Measurements from ENCODE around the gene VEGFB.
A peak's percentile ranks its signal among the peaks of the same experiment; 100 is the strongest.
"Not testable (repeated sequence)": the region's sequence is repeated elsewhere in the genome, so short reads cannot be mapped to it uniquely, and the experiment has no call there.

The VEGFB gene

DNA sequence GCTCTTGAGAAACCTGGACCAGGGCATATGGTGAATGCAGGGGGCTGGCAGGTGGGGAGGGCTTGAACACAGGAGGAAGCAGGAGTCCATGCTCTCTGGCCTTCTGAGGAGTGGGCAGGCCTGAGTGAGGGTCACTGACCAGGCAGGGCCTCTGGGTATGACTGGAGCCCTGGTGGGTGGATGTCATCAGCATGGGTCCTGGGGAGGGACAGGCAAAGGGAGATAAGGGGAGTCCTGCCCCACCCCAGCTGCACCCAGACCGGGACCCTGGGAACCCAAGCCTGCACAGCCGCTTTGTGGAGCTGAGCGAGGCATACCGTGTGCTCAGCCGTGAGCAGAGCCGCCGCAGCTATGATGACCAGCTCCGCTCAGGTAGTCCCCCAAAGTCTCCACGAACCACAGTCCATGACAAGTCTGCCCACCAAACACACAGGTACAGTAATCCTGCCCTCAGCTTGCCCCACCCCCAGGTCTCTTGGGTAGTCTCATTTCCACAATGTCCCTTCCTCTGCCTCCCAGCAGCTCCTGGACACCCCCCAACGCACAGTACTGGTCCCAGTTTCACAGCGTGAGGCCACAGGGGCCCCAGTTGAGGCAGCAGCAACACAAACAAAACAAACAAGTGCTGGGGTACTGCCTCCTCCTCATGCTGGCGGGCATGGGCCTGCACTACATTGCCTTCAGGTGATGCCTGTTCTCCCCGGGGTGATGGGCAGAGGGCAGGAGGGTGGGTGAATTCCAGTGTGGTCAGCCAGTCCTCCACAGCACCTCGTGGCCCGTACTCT is 2.0 kb upstream of the VEGFB start:
- DNase-seq, result no peak

DNA sequence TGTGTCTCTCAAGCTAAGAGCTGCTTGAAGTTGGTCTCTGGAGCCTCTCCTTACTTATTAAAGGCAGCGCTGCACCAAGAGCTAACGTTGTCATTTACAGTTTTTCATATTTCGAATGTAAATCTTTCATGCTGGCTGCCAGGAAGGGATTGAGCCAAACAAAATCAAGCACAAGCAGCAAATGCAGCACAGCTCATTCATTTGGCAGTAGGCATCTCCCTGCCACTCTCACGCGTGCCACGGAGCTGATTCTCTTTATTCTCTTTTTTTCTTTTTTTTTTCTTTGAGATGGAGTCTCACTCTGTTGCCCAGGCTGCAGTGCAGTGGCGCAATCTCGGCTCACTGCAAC is 1.4 kb upstream of the VEGFB start:
- DNase-seq, result no peak

DNA sequence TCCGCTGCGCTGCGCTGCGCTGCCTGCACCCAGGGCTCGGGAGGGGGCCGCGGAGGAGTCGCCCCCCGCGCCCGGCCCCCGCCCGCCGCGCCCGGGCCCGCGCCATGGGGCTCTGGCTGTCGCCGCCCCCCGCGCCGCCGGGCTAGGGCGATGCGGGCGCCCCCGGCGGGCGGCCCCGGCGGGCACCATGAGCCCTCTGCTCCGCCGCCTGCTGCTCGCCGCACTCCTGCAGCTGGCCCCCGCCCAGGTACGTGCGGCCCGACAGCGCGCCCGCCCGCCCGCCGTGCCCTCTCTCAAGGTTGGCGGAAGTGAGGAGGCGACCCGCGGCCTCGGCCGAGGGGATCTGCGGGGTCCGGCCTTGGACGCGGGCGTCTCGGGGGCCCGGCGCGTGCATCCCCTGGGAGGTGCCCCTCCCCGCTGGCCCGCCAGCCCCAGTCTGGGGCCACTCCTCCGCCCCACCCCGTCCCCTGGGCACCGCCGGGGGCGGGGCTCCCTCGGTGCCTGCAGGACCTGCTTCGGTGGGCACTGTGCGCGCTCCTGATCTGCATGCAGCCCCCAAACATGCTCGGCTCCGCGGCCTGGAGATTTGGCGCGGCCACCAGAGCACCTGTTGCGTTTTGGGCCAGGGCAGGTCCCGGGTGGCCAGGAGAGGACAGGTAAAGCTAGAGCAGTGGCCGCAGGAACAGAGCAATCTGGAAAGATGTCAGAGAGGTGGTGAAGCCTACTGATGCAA is 429 bp downstream of the VEGFB start:
- DNase-seq, result peak; percentile 40

DNA sequence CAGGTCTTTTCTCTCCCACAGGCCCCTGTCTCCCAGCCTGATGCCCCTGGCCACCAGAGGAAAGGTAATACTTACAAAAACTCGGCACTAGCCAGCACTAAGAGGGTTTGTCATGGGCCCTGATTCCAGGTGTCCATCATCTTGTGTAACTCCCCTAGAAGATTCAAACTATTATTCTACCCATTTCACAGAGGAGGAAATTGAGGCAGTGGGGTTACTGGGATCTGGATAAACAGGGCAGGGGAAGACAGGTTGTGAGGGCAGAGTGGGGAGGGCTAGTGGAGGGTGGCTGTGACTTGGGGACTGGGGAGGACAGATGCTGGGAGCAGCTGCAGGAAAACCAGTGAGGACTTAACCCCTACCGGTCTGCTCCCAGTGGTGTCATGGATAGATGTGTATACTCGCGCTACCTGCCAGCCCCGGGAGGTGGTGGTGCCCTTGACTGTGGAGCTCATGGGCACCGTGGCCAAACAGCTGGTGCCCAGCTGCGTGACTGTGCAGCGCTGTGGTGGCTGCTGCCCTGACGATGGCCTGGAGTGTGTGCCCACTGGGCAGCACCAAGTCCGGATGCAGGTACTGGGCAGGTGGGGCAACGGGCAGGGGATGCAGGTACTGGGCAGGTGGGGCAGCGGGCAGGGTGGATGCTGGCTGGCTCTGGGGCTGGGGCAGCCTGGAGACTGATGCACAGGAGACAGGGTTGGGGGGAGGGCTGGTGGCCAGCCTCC is 1.2 kb downstream of the VEGFB start:
- DNase-seq, result no peak

DNA sequence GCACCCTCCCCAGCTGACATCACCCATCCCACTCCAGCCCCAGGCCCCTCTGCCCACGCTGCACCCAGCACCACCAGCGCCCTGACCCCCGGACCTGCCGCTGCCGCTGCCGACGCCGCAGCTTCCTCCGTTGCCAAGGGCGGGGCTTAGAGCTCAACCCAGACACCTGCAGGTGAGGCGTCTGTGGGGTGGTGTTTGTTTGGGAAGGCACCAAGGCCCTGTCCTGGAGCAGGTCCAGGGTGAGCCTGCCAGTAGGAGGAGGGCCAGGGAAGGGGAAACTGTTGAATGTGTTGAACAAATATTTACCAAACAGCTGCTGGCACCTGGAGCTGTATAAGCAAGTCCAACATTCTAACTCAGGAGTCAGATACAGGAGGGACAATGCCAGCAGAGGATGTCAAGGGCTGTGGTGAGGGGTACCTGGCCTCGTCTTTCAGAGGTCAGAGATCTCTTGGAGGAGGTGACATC is 3.1 kb downstream of the VEGFB start:
- DNase-seq, result peak; percentile 96

DNA sequence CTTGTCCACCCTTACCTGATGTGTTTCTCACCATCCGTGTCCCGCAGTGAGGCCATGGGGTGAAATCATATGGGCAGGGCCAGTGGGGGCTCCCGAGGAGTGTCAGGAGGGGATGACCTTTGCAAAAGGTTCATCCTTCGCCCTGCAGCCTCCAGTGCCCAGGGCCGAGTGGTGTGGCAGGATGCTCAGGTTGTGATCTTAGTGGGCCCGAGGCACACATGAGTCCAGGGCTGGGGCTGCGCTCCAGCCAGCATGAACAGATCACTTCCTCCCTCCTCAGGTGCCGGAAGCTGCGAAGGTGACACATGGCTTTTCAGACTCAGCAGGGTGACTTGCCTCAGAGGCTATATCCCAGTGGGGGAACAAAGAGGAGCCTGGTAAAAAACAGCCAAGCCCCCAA is 3.7 kb downstream of the VEGFB start:
- DNase-seq, result no peak

DNA sequence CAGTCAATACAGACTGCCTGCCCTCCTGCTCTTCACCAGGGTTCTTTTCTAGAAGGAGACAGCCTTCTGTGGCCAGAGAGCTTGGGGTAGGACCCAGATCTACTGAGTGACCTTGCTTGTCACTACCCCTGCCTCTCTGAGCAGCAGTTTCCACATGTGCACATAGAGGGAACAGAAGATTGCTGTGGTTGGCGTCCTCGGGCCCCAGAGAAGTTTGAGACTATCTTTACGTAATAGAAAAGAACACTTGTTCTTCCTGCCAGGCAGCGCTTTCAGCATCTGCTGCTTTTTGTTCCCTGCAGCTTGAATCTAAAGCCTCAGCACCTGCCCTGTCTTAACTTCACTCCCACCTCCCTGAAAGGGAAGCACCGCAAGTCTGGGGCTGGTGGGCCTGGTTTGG is 4.6 kb downstream of the VEGFB start:
- no peak for DNase-seq

DNA sequence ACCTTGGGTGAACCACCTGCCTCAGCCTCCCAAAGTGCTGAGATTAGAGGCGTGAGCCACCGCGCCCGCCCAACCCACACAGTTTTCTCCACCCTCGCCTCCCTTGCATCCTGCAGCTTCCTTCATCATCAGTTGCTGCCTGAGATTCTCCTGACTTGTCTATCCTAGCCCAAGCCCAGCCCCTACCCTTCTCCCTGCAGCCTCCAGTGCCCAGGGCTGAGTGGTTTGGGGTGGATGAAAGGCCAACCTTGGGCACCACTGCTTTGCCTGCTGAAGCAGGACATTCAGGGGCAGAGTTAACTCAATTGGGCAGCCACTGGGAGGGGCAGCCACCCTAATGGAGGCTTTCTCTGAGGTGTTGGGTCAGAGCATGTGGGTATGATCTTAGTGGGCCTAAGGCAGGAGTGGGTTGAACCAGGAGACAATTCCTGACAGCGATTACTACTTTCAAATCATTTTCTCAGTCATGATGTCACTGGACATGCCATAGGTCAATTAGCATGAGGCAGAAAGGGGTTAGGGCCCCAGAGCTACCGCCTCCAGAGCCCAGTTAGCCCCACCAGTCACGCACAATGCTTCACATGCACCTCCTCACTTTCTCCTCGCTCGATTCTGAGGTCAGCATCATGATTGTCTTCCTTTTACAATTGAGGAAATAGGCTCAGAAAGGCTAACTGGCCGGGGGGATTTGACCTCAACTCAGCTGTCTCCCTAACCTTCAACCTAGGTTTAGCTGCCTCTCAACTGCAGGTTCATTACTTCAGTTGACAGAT is 5.5 kb downstream of the VEGFB start:
- no peak for DNase-seq

DNA sequence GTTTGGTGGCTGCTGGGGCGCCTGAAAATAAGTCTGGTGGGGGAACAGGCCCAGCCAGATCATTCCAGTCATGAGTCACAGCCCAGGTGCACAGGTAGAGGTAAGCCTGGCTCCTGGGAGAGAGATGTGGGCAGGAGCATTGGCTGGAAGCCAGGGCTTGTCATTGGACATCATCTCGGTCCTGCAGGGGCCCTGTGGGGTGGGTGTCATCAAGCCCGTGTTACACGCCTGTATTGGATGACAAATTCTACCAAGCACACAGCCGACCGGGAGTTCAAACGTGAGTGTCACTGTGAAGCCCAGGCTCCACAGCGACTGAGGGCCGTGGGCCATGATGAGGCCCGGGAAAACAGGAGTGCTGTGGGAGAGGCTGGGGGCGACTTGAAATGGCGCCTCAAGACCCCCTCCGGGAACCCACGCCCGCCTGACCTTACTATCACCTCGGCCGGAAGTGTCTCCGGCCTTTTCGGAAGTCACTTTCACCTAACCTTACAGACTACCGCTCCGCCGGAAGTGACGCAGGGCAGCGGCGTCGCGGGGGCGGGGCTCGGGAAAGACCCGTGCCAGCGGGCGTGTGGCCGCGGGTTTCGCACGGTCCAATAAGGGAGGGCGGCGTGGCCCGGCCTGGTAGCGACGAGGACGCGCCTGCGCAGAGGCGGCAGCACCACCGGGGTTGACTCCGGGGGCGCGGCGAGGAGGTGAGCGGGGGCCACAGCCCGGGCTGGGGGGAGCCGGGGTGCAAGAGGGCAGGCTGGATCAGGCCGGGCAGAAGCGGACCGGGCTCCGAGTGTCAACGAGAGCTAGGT is 6.3 kb downstream of the VEGFB start, which contains the start of gene FKBP2:
Gene FKBP2, plus strand, starts transcription at position 661 of the 806 bp plus-strand sequence. CDS start 1,293 bp downstream, outside the sequence.
- peak; percentile 93 for DNase-seq

DNA sequence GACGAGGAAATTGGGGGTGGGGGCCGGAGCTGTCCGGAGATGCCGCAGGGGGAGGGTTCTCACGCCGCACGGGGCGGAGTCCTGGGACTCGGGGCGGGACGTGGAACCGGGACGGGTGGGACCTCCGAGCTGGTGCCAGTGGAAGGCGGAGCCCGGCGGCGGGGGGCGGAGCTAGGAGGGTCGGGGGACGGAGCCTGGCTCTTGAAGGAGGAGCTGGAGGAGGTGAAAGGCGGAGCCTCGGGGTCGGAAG is 6.8 kb downstream of the VEGFB start:
- DNase-seq, result peak; percentile 95

DNA sequence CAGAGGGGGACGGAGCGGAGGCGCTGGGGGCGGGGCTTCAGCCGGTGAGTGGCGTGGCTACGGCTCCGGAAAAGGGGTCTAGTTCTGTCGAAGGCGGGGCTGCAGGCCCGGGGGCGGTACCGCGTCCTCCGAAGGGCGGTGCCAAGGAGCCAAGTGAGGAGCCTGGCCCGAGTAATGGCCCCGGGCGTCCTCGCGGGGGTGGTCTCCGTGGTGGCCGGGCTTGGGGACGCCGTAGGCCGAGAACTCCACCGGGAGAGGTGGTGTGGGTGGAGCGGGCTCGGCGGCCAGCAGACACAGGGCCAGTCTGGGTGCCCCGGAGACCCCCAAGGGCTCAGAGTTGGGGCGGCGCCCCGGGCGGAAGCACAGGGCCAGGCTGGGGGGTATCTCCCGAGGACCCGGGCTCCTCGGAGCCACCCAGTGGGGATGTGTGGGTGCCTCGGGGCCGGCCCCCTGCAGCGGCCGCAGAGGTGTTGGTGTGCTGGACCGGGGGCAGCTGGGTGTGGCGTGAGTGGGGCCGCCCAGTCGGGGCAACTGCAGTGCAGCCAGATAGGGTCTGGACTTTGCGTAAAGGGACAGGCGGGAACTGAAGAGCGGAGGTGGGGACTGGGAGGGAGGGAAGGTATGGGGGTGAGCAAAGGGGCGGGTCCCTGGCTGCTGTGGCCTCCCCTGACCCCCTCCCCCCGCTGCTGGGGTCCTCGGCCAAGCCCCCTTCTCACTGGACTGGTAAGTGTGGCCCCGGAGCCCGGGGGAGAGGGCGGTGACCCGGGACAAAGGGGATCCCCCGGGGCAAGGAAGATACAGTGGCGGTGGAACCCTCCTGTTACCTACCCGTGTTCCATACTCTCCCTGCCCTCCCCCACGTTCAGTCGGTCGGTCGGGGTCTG is 7.3 kb downstream of the VEGFB start:
- no peak for DNase-seq

DNA sequence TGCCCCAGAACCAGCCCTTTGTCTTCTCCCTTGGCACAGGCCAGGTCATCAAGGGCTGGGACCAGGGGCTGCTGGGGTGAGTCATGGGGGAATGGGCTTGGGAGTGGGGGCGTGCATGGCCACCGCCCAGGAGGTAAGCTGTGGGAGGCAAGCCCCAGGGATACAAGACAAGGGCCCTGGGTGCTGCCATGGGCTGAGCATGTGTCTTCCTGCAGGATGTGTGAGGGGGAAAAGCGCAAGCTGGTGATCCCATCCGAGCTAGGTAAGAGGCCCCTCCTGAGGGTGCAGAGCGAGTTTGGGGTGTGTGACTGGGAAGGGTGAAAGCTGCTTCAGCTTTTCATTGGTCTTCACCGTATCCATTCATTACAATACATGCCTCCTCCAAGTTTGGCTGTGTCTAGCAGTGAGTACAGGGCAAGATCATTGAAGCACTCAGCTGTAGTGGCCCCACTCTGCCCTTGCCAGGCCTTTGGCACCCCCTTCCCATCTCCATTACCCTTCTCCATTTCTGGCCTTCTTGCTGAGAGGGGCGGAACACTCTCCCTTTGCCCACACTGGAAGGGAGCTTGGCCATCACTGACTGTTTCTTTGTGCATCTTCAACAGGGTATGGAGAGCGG is 9.0 kb downstream of the VEGFB start:
- DNase-seq, result no peak

DNA sequence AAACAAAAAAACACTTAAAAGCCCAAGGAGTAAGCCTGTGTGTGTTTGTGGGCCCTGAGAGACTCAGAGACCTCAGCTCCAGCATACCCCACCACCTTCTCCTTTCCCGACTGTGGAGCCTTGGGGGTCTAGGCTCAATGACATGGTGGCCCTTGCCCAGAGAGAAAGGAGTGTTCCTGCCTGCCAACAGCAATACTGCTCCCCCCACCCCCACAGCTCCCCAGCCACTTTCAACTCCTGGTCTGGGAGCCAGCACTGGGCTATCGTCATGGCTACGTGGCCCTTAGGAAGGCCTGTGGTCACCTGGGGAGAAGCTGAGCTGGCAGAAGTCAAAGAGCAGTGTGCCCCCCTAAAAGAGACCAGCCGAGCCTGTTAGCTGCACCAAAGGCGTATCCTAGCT is 9.7 kb downstream of the VEGFB start:
- no peak for DNase-seq

DNA sequence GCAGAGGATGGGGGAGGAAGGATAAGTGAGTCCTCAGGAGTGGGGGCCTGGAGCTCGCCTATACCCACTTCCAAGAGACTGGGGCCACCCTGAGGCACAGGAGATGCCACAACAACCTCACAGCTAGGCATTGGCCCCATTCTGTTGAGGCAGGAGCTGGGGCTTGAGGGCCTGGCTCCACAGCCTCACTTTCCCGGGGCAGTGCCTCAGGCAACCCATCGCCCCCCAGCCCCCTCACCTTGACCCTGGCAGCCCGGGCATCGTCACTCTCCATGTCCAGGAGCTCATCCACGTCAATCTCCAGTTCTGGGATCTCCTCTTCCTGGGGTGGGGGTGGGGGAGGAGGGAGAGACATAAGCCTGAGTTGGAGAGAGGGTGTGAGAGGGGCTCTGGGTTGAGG is 10.6 kb downstream of the VEGFB start:
- no peak for DNase-seq

DNA sequence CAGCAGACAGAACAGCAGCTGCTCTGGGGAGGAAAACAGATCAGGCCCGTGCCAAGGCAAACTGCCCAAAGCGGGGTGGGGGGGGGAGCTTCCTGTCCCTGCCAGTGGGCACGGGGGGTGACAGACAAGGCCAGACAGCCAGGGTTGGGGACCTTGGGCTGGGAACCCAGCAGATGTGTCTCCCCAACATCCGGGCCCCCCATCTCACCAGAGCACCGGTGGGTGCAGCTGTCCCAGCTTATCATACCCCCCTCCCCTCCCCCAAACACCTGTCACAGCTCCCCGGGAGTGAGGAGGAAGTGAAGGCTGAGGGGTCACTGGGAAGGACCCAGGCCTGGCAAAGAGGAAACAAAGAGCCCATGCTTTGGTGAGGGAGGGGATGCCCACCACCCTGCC is 11.0 kb downstream of the VEGFB start:
- DNase-seq, result no peak

DNA sequence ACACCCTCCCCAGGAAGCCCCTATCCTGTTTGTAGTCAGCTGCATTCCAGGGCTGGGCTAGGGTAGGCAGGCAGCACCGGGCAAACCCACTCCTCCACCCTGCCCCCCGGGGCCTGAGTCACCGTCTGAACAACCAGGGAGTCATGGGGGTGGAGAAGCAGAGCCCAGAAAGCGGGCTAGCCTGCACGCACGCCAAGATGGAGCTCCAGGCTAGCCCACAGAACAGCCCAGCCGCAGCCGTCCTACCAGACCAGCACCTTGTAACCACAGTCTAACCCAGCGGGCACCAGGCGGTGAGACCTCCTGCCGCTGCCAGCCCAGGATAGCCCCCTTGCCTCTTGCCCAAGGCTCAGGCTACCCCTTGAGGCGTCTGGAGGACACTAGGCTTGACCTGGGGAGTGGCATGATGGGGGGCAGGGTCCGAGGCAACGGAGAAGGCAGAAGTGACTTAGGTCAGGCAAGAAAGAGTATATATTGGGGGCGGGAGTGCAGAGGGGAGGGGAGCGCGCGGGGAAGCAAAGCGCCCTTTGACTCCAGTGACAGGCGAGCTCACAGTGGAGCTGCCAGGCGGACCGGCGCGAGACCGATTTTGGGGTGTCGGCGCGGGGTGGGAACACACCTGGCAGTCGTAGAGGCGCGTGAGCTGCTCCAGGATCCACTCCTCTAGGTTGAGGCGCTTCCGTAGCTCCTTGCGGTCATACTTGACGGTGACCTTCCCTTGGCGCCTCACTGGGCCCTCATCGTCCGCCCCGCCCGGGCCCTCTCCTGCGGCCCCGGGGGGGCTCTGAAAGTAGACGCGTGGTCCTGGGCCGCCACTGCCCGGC is 11.6 kb downstream of the VEGFB start:
- peak; percentile 31 for DNase-seq

DNA sequence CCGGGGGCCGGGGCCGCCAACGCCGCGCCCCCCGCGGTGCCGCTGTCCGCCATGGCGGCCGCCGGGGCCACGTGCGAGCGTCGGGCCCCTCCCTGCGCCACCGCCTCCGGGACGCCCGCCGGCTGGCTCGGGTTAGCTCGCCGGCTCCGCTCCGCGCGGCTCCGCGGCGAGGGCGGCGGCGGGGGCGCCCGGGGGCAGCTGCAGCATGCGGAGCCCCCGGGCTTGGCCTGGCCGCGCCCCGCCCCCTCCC is 12.2 kb downstream of the VEGFB start:
- DNase-seq, result not testable (repeated sequence)

DNA sequence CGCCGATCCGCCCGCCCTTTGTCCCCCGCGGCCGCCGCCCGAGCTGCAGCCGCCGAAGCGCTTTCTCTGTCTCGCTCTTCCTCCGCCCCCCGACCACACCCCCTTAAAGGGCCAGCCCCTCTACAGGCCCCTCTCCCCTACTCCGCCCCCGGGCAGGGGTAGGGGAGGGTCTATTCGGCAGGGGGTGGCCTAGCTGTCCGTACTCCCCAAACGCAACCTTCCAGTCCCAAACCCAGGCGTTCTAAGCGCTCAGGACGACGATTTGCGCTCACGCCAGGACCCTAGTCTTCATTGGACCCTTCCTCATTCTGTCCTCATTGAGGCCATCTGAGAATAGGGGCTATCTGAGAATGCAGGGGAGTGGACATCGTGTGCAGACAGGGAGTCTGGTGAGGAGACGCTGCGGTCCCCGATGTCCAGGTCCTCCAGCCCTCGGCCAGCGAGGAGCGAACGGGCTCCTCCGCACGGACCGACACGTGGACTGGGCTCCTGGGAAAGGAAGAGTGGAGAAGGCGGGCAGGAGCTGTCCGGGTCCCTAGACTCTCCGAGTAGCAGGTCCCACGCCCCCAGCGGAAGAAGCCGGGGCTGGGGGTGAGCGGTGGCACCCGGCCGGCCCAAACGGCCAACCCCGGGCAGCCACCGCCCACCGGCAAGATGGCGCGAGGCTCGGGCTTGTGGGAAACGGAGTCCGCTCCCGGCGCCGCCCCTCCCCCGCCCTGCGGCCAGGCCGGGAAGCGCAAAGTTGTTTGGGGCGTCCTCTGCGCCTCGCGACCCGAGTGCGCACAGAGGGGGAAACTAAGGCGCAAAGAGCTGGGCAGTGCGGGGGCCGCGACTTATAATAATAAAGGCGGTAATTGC is 12.7 kb downstream of the VEGFB start, which contains the start of gene PPP1R14B:
Gene PPP1R14B, minus strand, starts transcription at position 73 of the 858 bp plus-strand sequence. CDS start 270 bp downstream, outside the sequence.
- peak; percentile 69 for DNase-seq
